AG04450 (cell line): ENCODE measurements around the gene CACNA1C. TPM values are rescaled to one million over a fixed set of nuclear protein-coding genes. Genes with fewer than 3 reads are reported as not detected.
A peak's percentile ranks its signal among the peaks of the same experiment; 100 is the strongest.

Source experiments
- CTCF ChIA-PET: fragments of 300-600, 350-600 bp; formaldehyde crosslinking; extraction: SDS; loops from one replicate; lab custom pipeline; 2022; ENCODE audit warnings: antibody characterized with exemption, inconsistent platforms; lab: Charles Lee
- POLR2A ChIA-PET: fragments of 350-600 bp; formaldehyde crosslinking; extraction: SDS; loops from one replicate; lab custom pipeline; 2021; ENCODE audit warnings: antibody characterized with exemption, inconsistent platforms; lab: Yijun Ruan, JAX
- DNase-seq: peaks from one replicate; pipeline ENCODE4 v3.0.0-alpha.2; 2011; ENCODE audit warnings: low read depth, low spot score
- H3K27ac ChIP-seq: one replicate; pipeline ENCODE4 v1.5.1; 2012; ENCODE audit warnings: low read depth, low read length, control low read depth
- H3K27me3 ChIP-seq: one replicate; pipeline ENCODE4 v1.6.0; 2012; ENCODE audit warnings: low read length; ENCODE audit not compliant: control insufficient read depth, insufficient read depth
- H3K4me3 ChIP-seq: 2 replicates; pipeline ENCODE4 v1.5.1; 2011; ENCODE audit warnings: mild to moderate bottlenecking, low read depth, low read length, control low read depth
- H3K9me3 ChIP-seq: 2 replicates; pipeline ENCODE4 v1.5.1; 2012; ENCODE audit warnings: low read length; ENCODE audit not compliant: control insufficient read depth, insufficient read depth
- CTCF ChIP-seq: IDR thresholded peaks from 2 replicates; pipeline ENCODE4 v1.5.1; 2011; ENCODE audit warnings: low read depth, low read length, control low read depth, inconsistent platforms
- polyA plus RNA-seq: library from polyadenylated mRNA; depleted of rRNA; stranded (reverse); fragments of >200 nt; gene quantifications from 2 replicates; pipeline ENCODE4 v1.2.3, GENCODE V29; 2011

CACNA1C gene
- polyA plus RNA-seq, 1 experiment = 5.9 TPM

GRCh38 chr12:2214411-2214810 lies 161.6 kb downstream of the CACNA1C start:
- POLR2A ChIA-PET = no interaction called here

GRCh38 chr12:2215709-2216560 lies 163.1 kb downstream of the CACNA1C start:
- POLR2A ChIA-PET = no interaction called here
- H3K9me3 ChIP-seq = no peaks in the 10 kb centered on the region
- CTCF ChIA-PET = no interaction called here

More at GRCh38 chr12:2214411-2214810, 161.6 kb downstream of the CACNA1C start:
- H3K4me3 ChIP-seq = no peak overlapping the region
- H3K27me3 ChIP-seq = no peaks in the 10 kb centered on the region
- TF ChIP-seq CTCF = no peak
- DNase-seq = no peak
- no peaks in the 10 kb centered on the region for H3K9me3 ChIP-seq
- no peak overlapping the region for H3K27ac ChIP-seq
- CTCF ChIA-PET = no interaction called here

GRCh38 chr12:2218706-2219105 lies 165.9 kb downstream of the CACNA1C start:
- H3K27me3 ChIP-seq = no peaks in the 10 kb centered on the region
- H3K9me3 ChIP-seq = no peaks in the 10 kb centered on the region
- DNase-seq = no peak
- ChIA-PET POLR2A (no interaction called here), CTCF (no interaction called here)
- no peak for TF ChIP-seq CTCF
- no peak overlapping the region for H3K27ac ChIP-seq
- no peak overlapping the region for H3K4me3 ChIP-seq

More at GRCh38 chr12:2215709-2216560, 163.1 kb downstream of the CACNA1C start:
- H3K4me3 ChIP-seq = no peak overlapping the region
- H3K27me3 ChIP-seq = no peaks in the 10 kb centered on the region
- peak overlapping the region; percentile 31 for H3K27ac ChIP-seq
- TF ChIP-seq CTCF = no peak
- DNase-seq = no peak

GRCh38 chr12:2221030-2221621 lies 168.3 kb downstream of the CACNA1C start:
- POLR2A ChIA-PET = no interaction called here
- DNase-seq = no peak
- CTCF ChIA-PET = no interaction called here
- Histone ChIP-seq H3K27me3 (no peaks in the 10 kb centered on the region), H3K27ac (no peak overlapping the region), H3K4me3 (no peak overlapping the region), H3K9me3 (no peaks in the 10 kb centered on the region)
- no peak for TF ChIP-seq CTCF

GRCh38 chr12:2222691-2223090 lies 169.9 kb downstream of the CACNA1C start:
- H3K27ac ChIP-seq = no peak overlapping the region
- no peak for DNase-seq
- no peaks in the 10 kb centered on the region for H3K9me3 ChIP-seq
- no peak overlapping the region for H3K4me3 ChIP-seq
- H3K27me3 ChIP-seq = no peaks in the 10 kb centered on the region
- ChIA-PET CTCF (no interaction called here), POLR2A (no interaction called here)
- no peak for TF ChIP-seq CTCF
